GM18507 (cell line): Measurements from ENCODE around the gene RASGRP2.

Source experiments
- DNase-seq: peaks from one replicate; pipeline ENCODE4 v3.0.0; 2011; ENCODE audit warnings: low read depth; ENCODE audit not compliant: insufficient read length; ENCODE audit errors: extremely low spot score
- FAIRE-seq: peaks from 2 replicates; lab custom pipeline; 2011; peaks lifted over from hg19 to GRCh38; lab: Jason Lieb, UNC

RASGRP2 gene

GRCh38 chr11:64686466-64687170 lies 57.3 kb downstream of the RASGRP2 start:
- FAIRE-seq (no peak), DNase-seq (no peak)

- DNase-seq = no peak
- FAIRE-seq = no peak
Observed at GRCh38 chr11:64685536-64685935, 58.4 kb downstream of the RASGRP2 start.

- DNase-seq (no peak), FAIRE-seq (no peak)
Observed at GRCh38 chr11:64684357-64684756, 59.6 kb downstream of the RASGRP2 start.

- no peak for DNase-seq
- no peak for FAIRE-seq
Observed at GRCh38 chr11:64681171-64681570, 62.8 kb downstream of the RASGRP2 start.

GRCh38 chr11:64679846-64680245 lies 64.1 kb downstream of the RASGRP2 start:
- no peak for FAIRE-seq
- DNase-seq = no peak

GRCh38 chr11:64677441-64678023 lies 66.4 kb downstream of the RASGRP2 start:
- DNase-seq (no peak), FAIRE-seq (peak; percentile 9)
